Measurements from ENCODE around the gene CACNG8. TPM values are rescaled to one million over a fixed set of nuclear protein-coding genes. Genes with fewer than 3 reads are reported as not detected.

The CACNG8 gene
- total RNA-seq, 1 experiment from 2014 or later, result 0.91 TPM

DNA sequence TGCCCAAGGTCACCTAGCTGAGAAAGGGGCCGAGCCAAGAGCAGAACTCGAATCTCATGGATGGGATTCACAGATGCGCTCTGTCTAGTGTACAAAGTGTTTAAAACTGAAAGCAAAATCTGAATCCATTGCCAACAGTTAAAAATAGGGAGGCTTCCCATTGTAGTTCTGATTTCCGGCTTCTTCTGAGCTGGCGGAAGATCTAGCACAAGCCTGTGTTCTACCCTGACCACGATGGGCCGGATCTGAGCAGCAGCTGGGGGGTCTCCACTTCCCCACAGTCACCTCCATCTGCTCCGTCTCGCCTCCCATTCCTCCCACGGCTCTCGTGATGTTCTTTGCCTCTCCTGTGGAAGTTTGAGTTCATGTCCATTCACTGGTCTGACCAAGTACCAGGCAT, 2.4 kb downstream of the CACNG8 start:
- no peak overlapping the region for H3K4me3 Mint-ChIP-seq (ENCODE audit: unreplicated experiment)
- TF ChIP-seq, protein P1, sequence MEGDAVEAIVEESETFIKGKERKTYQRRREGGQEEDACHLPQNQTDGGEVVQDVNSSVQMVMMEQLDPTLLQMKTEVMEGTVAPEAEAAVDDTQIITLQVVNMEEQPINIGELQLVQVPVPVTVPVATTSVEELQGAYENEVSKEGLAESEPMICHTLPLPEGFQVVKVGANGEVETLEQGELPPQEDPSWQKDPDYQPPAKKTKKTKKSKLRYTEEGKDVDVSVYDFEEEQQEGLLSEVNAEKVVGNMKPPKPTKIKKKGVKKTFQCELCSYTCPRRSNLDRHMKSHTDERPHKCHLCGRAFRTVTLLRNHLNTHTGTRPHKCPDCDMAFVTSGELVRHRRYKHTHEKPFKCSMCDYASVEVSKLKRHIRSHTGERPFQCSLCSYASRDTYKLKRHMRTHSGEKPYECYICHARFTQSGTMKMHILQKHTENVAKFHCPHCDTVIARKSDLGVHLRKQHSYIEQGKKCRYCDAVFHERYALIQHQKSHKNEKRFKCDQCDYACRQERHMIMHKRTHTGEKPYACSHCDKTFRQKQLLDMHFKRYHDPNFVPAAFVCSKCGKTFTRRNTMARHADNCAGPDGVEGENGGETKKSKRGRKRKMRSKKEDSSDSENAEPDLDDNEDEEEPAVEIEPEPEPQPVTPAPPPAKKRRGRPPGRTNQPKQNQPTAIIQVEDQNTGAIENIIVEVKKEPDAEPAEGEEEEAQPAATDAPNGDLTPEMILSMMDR (IDR thresholded peaks at IDR 0.05; ENCODE audit: insufficient read depth in 1 of 2, low read depth in 1 of 2, low read length in 1 of 2, severe bottlenecking in 1 of 2, unreplicated experiment in 1 of 2), result no peak
- ChIA-PET POLR2A (no interaction called here), CTCF (no interaction called here)
- Histone ChIP-seq H3K4me1 (no peaks in the 10 kb centered on the region), H3K9me3 (no peaks in the 10 kb centered on the region), H3K27me3 (replicated peaks; ENCODE audit: control insufficient read depth, insufficient read depth, low read length) (no peaks in the 10 kb centered on the region), H3K4me3 (ENCODE audit: low read depth, low read length) (no peak overlapping the region), H3K36me3 (ENCODE audit: control insufficient read depth, insufficient read depth, low read length) (no peaks in the 10 kb centered on the region)
- H3K36me3 Mint-ChIP-seq (ENCODE audit: insufficient read depth, unreplicated experiment), result no peaks in the 10 kb centered on the region
- DNase-seq, result no peak
- BruUV-seq (replicated peaks), result no TSS peak
- intact Hi-C loops (cut with micrococcal nuclease; ENCODE audit: unreplicated experiment), result no loop called here
- H3K27me3 Mint-ChIP-seq (ENCODE audit: insufficient read depth, unreplicated experiment), result peaks cover 16% of the 10 kb centered on the region
- H3K27ac Mint-ChIP-seq (ENCODE audit: unreplicated experiment), result no peak overlapping the region
- no peaks in the 10 kb centered on the region for H3K9me3 Mint-ChIP-seq (ENCODE audit: unreplicated experiment)
- no peaks in the 10 kb centered on the region for H3K4me1 Mint-ChIP-seq (ENCODE audit: low read depth, unreplicated experiment)

DNA sequence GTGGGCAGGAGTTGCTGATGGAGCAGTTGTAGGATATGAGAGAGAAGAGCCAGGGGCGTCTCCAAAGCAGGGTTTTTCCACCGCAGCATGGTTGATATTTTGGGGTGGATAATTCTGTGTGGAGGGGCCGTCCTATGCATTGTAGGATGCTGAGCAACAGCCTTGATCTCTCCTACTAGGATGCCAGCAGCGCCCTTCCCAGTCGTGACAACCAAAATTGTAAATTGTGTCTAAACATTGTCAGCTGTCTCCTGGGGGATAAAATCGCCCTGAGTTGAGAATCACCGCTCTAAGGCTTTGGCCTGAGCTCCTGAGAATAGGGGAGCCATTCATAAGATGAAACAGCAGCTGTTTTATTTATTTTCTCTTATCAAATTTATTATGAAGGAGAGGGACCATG, 4.2 kb downstream of the CACNG8 start:
- Mint-ChIP-seq H3K27ac (ENCODE audit: unreplicated experiment) (no peak overlapping the region), H3K4me1 (ENCODE audit: low read depth, unreplicated experiment) (no peaks in the 10 kb centered on the region), H3K4me3 (ENCODE audit: unreplicated experiment) (no peak overlapping the region), H3K36me3 (ENCODE audit: insufficient read depth, unreplicated experiment) (no peaks in the 10 kb centered on the region), H3K9me3 (ENCODE audit: unreplicated experiment) (no peaks in the 10 kb centered on the region), H3K27me3 (ENCODE audit: insufficient read depth, unreplicated experiment) (peaks cover 10% of the 10 kb centered on the region)
- DNase-seq, result no peak
- no TSS peak for BruUV-seq (replicated peaks)
- TF ChIP-seq, protein P1 (IDR thresholded peaks at IDR 0.05; ENCODE audit: insufficient read depth in 1 of 2, low read depth in 1 of 2, low read length in 1 of 2, severe bottlenecking in 1 of 2, unreplicated experiment in 1 of 2), result no peak
- ChIA-PET POLR2A (no interaction called here), CTCF (no interaction called here)
- no peaks in the 10 kb centered on the region for H3K9me3 ChIP-seq
- H3K27me3 ChIP-seq (replicated peaks; ENCODE audit: control insufficient read depth, insufficient read depth, low read length), result no peaks in the 10 kb centered on the region
- H3K36me3 ChIP-seq (ENCODE audit: control insufficient read depth, insufficient read depth, low read length), result no peaks in the 10 kb centered on the region
- no peak overlapping the region for H3K4me3 ChIP-seq (ENCODE audit: low read depth, low read length)
- no peaks in the 10 kb centered on the region for H3K4me1 ChIP-seq
- intact Hi-C loops (cut with micrococcal nuclease; ENCODE audit: unreplicated experiment), result no loop called here

DNA sequence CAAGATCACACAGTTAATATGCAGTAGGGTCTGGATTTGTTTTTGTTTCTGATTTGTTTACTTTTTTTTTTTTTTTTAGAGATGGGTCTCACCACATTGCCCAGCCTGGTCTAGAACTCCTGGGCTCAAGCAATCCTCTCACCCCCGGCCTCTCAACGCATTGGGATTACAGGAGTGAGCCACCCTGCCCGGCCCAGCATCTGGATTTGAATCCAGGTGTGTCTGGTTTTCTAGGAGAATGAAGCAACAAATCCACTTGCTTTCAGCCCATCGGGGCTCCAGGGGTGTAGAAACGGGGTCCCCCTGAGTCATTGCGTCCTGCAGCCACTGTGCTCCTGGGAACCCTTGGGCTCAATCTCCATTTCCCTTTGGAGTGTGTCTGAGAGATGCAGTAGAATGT, 6.6 kb downstream of the CACNG8 start:
- Mint-ChIP-seq H3K4me1 (ENCODE audit: low read depth, unreplicated experiment) (no peaks in the 10 kb centered on the region), H3K27ac (ENCODE audit: unreplicated experiment) (no peak overlapping the region), H3K36me3 (ENCODE audit: insufficient read depth, unreplicated experiment) (no peaks in the 10 kb centered on the region), H3K27me3 (ENCODE audit: insufficient read depth, unreplicated experiment) (peaks cover 2% of the 10 kb centered on the region), H3K4me3 (ENCODE audit: unreplicated experiment) (no peak overlapping the region), H3K9me3 (ENCODE audit: unreplicated experiment) (no peaks in the 10 kb centered on the region)
- TF ChIP-seq, protein P1 (IDR thresholded peaks at IDR 0.05; ENCODE audit: insufficient read depth in 1 of 2, low read depth in 1 of 2, low read length in 1 of 2, severe bottlenecking in 1 of 2, unreplicated experiment in 1 of 2), result no peak
- CTCF ChIA-PET, result no interaction called here
- H3K4me3 ChIP-seq (ENCODE audit: low read depth, low read length), result no peak overlapping the region
- POLR2A ChIA-PET, result no interaction called here
- no peaks in the 10 kb centered on the region for H3K4me1 ChIP-seq
- BruUV-seq (replicated peaks), result no TSS peak
- no peaks in the 10 kb centered on the region for H3K36me3 ChIP-seq (ENCODE audit: control insufficient read depth, insufficient read depth, low read length)
- intact Hi-C loops (cut with micrococcal nuclease; ENCODE audit: unreplicated experiment), result no loop called here
- no peaks in the 10 kb centered on the region for H3K9me3 ChIP-seq
- DNase-seq, result no peak
- H3K27me3 ChIP-seq (replicated peaks; ENCODE audit: control insufficient read depth, insufficient read depth, low read length), result no peaks in the 10 kb centered on the region
